Measurements from ENCODE around the gene HADHA. TPM values are rescaled to one million over a fixed set of nuclear protein-coding genes. Genes with fewer than 3 reads are reported as not detected.

HADHA gene
- total RNA-seq, 1 donor from 2014 or later = 169 TPM

GRCh38 chr2:26245231-26245732, 850 bp upstream of the HADHA start:
- peak; percentile 47 for DNase-seq (ENCODE audit: low read depth)

- peak; percentile 36 for DNase-seq (ENCODE audit: low read depth)
Measured at GRCh38 chr2:26243470-26244308, 743 bp downstream of the HADHA start.

DNA sequence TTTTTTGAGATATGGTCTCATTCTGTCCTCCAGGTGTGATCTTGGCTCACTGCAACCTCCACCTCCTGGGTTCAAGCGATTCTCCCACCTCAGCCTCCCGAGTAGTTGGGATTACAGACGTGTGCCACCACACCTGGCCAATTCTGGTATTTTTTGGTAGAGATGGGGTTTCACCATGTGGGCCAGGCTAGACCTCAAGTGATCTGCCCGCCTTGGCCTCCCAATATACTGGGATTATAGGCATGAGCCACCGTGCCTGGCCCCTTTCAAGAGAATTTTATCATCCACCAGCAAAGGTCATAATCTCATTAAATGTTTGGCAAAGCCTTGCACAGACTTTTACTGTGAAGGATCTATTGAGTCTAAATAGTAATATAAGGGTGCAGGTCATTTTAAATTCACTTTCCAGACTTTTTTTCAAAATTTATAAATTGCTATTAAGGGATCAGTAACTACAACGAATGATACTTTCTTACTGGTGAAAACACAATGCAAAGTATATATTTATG, 2.5 kb downstream of the HADHA start:
- no peak for DNase-seq (ENCODE audit: low read depth)

GRCh38 chr2:26238311-26238958, 6.0 kb downstream of the HADHA start:
- peak; percentile 70 for DNase-seq (ENCODE audit: low read depth)

- no peak for DNase-seq (ENCODE audit: low read depth)
Measured at GRCh38 chr2:26237868-26238267, 6.6 kb downstream of the HADHA start.

- DNase-seq (ENCODE audit: low read depth) = no peak
Measured at GRCh38 chr2:26235089-26235488, 9.3 kb downstream of the HADHA start.

DNA sequence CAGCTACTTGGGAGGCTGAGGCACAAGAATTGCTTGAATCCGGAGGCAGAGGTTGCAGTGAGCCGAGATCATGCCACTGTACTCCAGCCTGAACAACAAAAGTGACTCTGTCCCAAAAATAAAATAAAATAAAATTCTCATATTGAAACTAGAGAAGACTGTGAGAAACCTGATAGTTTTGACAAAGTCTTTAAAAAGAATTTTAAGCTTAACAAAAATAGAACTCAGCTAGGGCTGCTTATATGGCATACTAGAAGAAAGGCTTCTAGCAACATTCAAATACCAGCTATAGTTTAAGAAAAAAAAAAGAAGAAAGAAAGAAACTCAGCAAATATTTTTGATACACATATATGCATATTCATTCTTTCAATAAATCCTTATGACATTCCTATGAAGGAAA, 13.6 kb downstream of the HADHA start:
- DNase-seq (ENCODE audit: low read depth) = no peak

- no peak for DNase-seq (ENCODE audit: low read depth)
Measured at GRCh38 chr2:26229595-26229994, 14.8 kb downstream of the HADHA start.

DNA sequence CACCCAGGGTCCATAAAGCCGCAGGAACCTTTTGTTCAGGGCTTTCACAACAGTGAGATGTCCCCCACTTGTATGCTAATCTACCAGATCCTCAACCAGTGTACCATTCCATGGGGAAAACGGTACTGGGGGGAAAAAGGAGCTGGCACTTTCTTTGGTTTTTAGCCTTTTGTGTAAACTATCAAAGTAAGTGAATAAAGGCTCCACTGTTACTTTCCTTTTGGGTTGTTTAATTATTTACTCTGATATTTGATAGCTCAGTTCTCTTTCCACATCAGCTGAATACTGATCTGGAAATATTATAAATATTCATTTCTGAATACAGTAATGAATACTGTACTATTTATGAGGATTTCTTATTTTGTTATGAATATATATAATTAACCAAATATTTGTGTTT, 20.3 kb downstream of the HADHA start:
- DNase-seq (ENCODE audit: low read depth) = no peak

DNA sequence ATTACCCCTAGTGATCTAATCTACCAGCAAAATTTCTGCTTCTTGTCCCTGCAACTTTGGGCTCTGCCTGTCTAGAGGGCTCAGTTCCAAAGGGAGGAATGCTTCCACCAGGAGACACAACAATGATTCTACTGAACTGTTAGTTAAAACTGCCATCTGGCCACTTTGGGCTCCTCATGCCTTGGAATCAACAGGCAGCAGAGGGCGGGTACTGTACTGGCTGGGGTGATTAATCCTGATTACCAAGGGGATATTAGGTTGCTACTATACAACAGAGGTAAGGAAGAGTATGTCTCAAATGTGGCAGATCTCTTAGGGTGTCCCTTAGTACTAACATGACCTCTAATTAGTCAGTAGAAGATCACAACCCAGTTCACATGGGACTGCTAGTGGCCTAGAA, 21.4 kb downstream of the HADHA start:
- no peak for DNase-seq (ENCODE audit: low read depth)

DNA sequence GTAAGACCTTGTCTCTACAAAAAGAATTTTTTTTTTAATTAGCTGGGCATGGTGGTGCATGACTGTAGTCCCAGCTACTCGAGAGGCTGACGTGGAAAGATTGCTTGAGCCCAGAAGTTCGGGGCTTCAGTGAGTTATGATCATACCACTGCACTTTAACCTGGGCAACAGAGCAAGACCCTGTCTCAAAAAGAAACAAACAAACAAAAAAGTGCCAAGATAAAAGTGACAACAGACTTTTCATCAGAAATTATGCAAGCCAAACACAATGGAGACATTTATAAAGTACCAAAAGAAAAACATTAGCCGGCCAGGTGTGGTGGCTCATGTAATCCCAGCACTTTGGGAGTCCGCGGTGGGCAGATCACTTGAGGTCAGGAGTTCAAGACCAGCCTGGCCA, 26.7 kb downstream of the HADHA start:
- no peak for DNase-seq (ENCODE audit: low read depth)

GRCh38 chr2:26216587-26216986, 27.8 kb downstream of the HADHA start:
- no peak for DNase-seq (ENCODE audit: low read depth)

DNA sequence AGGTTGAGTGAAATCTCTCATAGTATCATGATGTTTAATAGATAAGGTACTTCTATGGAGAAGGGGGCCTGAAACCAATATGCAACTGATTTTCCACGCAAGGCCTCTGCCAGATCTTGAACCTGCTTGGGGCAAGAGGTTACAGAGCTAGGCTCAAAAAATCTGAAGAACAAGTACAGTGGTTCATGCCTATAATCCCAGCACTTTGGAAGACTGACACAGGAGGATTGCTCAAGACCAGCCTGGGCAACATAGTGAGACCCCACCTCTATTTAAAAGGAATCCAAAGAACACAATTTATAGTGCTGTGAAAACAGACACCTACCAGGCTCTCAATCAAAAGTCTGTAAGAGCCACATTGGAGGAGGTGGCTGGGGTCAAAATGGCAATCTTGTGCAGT, 28.6 kb downstream of the HADHA start:
- no peak for DNase-seq (ENCODE audit: low read depth)

DNA sequence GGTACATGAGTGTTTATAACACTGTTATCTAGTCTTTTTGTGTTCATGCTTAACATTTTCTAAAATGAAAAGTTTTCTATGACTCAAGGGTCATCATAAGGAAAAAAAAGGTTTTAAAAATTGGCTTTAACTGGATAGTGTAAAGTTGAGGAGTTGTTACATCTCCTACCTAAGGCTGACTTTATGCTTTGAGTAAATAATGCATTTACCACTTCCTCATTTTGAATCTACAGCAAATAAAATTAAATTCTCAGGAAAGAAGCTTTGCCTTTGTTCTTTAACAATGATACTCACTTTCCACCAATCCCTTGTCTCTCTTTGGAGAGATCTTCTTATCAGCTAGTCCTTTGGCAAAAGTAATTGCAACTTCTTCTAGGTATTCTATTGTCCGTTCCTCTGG, 29.7 kb downstream of the HADHA start:
- DNase-seq (ENCODE audit: low read depth) = no peak

DNA sequence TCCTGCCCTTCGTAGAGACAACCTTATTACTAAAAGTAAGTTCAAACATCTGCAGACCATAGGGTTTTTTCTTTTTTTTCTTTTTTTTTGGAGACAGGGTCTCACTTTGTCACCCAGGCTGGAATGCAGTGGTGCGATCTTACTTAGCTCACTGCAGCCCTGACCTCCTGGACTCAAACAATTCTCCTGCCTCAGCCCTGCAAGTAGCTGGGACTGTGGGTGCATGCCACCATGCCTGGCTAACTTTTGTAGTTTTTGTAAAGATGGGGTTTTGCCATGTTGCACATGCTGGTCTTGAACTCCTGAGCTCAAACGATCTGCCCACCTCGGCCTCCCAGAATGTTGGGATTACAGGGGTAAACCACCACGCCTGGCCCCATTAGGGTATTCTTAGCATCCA, 32.4 kb downstream of the HADHA start:
- DNase-seq (ENCODE audit: low read depth) = no peak

DNA sequence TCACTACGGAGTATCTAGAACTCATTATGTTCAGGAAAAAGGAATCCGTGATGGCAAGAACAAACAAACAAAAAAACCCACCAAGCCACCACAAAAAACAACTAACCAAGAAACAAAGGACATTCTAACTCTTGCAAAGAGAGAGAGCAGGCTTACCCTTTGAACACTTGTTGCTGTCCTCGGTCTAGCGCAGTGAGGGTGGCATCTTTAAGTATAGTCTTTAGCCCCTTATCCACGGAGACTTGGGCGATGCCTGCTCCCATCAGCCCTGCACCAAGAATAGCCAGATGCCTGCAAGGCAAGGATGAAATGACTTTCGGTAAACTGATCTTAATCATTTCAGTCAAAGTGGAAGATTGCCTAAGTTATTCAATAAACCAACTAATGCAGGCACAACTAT, 40.5 kb downstream of the HADHA start:
- DNase-seq (ENCODE audit: low read depth) = no peak

DNA sequence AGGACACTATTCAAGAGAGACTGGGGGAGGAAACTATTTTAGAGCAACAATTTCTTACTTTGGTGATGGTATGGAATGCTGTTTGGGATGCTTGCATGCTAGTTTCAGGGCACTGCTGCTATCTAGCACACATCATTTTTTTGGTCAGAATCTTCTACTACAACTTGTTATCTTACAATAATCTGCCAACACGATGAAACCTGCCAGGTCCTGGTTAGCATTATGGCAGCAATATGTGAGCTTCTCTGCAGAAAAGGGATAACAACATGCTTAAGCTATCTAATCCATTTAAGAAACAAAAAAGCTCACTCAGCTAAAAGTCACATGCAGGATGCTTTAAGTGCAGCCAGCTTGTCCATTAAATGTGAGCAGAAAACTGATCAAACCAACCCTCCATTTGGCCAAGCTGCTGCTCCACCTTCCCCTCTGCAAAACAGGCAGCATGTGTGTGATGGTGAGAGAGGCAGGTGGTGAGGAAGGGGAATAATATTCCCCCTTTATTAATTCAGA, 41.4 kb downstream of the HADHA start:
- no peak for DNase-seq (ENCODE audit: low read depth)

GRCh38 chr2:26197516-26197915, 46.9 kb downstream of the HADHA start:
- no peak for DNase-seq (ENCODE audit: low read depth)

GRCh38 chr2:26196683-26197418, 47.6 kb downstream of the HADHA start:
- peak; percentile 32 for DNase-seq (ENCODE audit: low read depth)

DNA sequence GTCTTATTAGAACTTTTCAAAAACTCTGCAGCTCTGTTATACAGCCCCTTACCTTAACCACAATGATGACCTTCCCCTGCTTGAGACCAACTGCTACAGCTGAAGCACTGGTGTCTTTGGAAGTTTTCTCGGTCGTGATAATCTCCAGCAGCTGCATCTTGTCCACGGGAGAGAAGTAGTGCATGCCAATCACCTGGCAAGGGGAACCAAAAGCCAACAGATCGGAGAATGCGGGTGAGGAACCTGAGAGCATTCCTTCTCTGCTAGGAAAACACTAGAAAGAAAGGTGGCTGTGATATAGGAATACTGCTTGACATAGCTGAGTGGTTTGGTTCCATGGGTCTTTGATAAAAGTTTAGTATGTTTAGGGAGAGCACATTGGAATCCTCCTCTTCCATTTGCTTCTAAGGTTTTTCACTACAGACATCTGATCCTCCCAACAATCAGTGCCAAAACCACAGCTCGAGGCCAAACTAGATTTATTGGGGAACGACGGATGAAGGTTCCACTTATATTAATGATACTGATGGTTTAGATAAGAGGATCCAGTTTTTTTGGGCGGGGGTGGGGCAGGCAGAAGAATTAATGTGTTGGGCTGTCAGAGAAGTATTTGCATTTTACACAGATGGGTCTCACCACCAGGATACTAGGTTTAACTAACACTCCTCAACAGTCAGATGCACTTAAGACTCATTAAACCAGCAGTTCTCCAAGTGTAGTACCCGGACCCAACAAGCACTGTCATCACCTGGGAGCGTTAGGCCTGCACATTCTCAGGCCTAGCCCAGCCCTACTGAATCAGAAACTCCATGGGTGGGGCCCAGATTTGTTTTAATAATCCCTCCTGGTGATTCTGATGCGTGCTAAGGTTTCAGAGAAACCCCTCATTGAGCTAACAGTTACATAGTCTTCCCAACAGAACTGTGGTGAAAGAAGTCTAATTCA, 49.1 kb downstream of the HADHA start:
- DNase-seq (ENCODE audit: low read depth) = no peak
